ENCODE results near the gene ULK4. TPM values are rescaled to one million over a fixed set of nuclear protein-coding genes. Genes with fewer than 3 reads are reported as not detected.
"Not testable (repeated sequence)": the region's sequence is repeated elsewhere in the genome, so short reads cannot be mapped to it uniquely, and the experiment has no call there.

The ULK4 gene
- total RNA-seq, 4 donors from 2014 or later = 3.2 to 18.7 (median 12.6) TPM

DNA sequence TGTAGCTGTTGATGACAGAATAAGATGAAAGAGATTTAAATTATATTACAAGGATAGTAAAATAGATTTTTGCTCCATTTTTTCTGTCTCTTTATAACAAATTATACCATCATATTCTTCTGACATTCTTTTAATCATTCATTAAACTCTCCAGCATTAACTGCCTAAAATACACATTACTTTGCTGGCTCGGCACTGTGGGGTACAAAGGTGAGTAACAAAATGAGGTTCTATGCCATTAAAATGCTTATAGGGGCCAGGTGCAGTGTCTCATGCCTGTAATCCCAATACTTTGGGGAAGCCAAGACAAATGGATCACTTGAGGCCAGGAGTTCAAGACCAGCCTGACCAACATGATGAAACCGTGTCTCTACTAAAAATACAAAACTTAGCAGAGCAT, 81.5 kb downstream of the ULK4 start:
- intact Hi-C loops (cut with DNase I; ENCODE audit: low total_unique reads) = loop anchor here (5.0 kb wide), 1 partner anchor 1298 kb away; no protein-coding TSS in a partner anchor
- 84 to 90% methylated on average over 2 of the region's 2 CpGs for WGBS, 2 donors
- TF ChIP-seq, protein P1, sequence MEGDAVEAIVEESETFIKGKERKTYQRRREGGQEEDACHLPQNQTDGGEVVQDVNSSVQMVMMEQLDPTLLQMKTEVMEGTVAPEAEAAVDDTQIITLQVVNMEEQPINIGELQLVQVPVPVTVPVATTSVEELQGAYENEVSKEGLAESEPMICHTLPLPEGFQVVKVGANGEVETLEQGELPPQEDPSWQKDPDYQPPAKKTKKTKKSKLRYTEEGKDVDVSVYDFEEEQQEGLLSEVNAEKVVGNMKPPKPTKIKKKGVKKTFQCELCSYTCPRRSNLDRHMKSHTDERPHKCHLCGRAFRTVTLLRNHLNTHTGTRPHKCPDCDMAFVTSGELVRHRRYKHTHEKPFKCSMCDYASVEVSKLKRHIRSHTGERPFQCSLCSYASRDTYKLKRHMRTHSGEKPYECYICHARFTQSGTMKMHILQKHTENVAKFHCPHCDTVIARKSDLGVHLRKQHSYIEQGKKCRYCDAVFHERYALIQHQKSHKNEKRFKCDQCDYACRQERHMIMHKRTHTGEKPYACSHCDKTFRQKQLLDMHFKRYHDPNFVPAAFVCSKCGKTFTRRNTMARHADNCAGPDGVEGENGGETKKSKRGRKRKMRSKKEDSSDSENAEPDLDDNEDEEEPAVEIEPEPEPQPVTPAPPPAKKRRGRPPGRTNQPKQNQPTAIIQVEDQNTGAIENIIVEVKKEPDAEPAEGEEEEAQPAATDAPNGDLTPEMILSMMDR (IDR thresholded peaks at IDR 0.05) = no peak
- TF ChIP-seq POLR2A (IDR thresholded peaks at IDR 0.05) = no peak
- DNase-seq (ENCODE audit: low spot score in 2 of 2) = no peak
- no peak overlapping the region for H3K4me3 ChIP-seq (ENCODE audit: low read depth, poor library complexity, severe bottlenecking)

DNA sequence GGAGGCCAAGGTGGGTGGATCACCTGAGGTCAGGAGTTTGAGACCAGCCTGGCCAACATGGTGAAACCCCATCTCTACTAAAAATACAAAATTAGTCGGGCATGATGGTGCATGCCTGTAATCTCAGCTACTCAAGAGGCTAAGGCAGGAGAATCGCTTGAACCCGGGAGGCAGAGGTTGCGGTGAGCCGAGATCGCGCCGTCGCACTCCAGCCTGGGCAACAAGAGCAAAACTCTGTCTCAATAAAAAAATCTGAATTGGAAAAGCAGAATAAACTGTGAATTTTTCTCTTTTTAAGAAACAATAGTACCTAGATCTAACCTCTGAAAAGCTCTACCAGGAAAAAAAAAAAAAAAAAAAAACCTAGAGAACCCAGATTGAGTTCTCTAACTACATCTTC, 84.2 kb downstream of the ULK4 start:
- WGBS, 2 donors = 94 to 97% methylated on average over 9 of the region's 9 CpGs
- not testable (repeated sequence) for H3K4me3 ChIP-seq (ENCODE audit: low read depth, poor library complexity, severe bottlenecking); DNase-seq (ENCODE audit: low spot score in 2 of 2)
- intact Hi-C loops (cut with DNase I; ENCODE audit: low total_unique reads) = loop anchor here (5.0 kb wide), 1 partner anchor 1550 kb away; no protein-coding TSS in a partner anchor

DNA sequence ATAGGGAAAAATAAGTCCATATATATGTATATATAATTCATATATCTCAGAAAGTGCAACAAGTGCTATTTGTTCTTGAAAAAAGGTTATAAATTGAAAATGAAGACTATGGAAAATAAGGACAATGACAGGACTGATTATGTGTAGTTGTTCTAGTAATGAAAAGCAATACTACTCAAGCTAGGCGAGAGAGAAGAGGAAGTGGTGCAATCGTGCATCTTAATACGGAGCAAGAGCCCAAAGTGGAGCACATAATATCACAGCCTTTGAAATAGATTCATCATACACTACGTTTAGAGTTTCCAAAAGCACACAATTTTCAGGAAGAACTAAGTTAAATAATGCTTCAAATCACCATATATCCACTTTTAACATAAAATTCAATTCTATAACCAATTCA, 87.9 kb downstream of the ULK4 start:
- intact Hi-C loops (cut with DNase I; ENCODE audit: low total_unique reads) = no loop called here
- no peak for TF ChIP-seq POLR2A (IDR thresholded peaks at IDR 0.05)
- TF ChIP-seq, protein P1 (IDR thresholded peaks at IDR 0.05) = no peak
- no peak overlapping the region for H3K4me3 ChIP-seq (ENCODE audit: low read depth, poor library complexity, severe bottlenecking)
- WGBS, 2 donors = 86 to 91% methylated on average over 4 of the region's 4 CpGs
- no peak for DNase-seq (ENCODE audit: low spot score in 2 of 2)

DNA sequence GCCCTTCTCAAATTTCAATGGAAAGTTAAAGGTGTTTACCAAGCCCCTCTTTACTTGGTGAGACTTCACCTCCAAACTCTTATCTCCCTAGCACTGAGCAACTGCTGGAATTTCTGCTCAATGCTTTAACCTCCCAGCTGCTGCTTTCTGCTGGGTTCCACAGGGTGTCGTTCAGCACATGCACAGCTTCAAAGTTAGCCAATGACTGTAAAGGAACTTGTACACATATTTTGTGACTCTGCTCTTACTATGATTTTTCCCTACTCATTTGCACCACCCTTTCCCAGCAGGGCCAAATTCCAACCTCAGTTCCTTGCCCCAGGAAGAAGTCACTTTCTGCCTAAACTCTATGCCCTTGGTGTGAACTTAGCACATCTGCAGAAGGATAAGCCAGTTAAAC, 89.7 kb downstream of the ULK4 start:
- no peak overlapping the region for H3K4me3 ChIP-seq (ENCODE audit: low read depth, poor library complexity, severe bottlenecking)
- WGBS, 2 donors = 75 to 78% methylated on average over 1 of the region's 1 CpG
- intact Hi-C loops (cut with DNase I; ENCODE audit: low total_unique reads) = no loop called here
- DNase-seq (ENCODE audit: low spot score in 2 of 2) = no peak
- TF ChIP-seq, protein P1 (IDR thresholded peaks at IDR 0.05) = no peak

DNA sequence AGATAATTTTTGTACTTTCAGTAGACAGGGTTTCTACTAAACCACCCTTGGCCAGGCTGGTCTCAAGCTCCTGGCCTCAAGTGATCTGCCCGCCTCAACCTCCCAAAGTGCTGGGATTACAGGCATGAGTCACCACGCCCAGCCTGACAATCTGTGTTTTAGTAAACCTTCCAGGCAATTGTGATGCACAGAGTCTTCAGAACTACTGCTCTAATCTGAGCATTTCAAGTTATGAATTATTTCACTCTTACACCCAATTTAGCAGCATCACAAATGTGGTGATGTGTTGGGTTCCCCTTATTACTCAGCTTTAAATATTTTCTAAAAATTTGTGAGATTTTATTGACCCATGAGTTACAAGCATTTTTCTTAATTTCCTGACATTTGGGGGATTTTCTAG, 94.4 kb downstream of the ULK4 start:
- 88 to 100% methylated on average over 2 of the region's 2 CpGs for WGBS, 2 donors
- intact Hi-C loops (cut with DNase I; ENCODE audit: low total_unique reads) = no loop called here
- no peak overlapping the region for H3K4me3 ChIP-seq (ENCODE audit: low read depth, poor library complexity, severe bottlenecking)

DNA sequence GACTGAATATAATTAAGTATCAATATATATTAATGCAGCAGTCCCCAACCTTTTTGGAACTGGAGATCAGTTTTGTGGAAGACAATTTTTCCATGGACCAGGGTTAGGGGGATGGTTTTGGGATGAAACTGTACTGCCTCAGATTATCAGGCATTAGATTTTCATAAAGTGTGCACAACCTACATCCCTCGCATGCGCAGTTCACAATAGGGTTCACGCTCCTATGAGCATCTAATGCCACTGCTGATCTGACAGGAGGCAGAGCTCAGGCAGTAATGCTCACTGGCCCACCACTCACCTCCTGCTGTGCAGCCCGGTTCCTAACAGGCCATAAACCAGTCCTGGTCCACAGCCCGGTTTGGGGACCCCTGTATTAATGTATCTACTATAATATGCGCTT, 95.6 kb downstream of the ULK4 start:
- TF ChIP-seq, protein P1 (IDR thresholded peaks at IDR 0.05) = no peak
- no peak for TF ChIP-seq POLR2A (IDR thresholded peaks at IDR 0.05)
- no peak for DNase-seq (ENCODE audit: low spot score in 2 of 2)
- H3K4me3 ChIP-seq (ENCODE audit: low read depth, poor library complexity, severe bottlenecking) = no peak overlapping the region
- WGBS, 2 donors = 92 to 95% methylated on average over 6 of the region's 6 CpGs
- intact Hi-C loops (cut with DNase I; ENCODE audit: low total_unique reads) = no loop called here

More for the DNA sequence above, 94.4 kb downstream of the ULK4 start:
- DNase-seq (ENCODE audit: low spot score in 2 of 2) = no peak
- TF ChIP-seq, protein P1 (IDR thresholded peaks at IDR 0.05) = no peak
- no peak for TF ChIP-seq POLR2A (IDR thresholded peaks at IDR 0.05)

Data from lower leg skin (tissue), 4 donors.